ENCODE data around the gene ILRUN. TPM values are rescaled to one million over a fixed set of nuclear protein-coding genes. Genes with fewer than 3 reads are reported as not detected.

The ILRUN gene
- total and polyA plus RNA-seq, 9 of the 15 experiments (the other 6 are each of a cell fraction or from before 2014, with no cell fraction given), result 24.9 to 78.9 (median 53.4) TPM

DNA sequence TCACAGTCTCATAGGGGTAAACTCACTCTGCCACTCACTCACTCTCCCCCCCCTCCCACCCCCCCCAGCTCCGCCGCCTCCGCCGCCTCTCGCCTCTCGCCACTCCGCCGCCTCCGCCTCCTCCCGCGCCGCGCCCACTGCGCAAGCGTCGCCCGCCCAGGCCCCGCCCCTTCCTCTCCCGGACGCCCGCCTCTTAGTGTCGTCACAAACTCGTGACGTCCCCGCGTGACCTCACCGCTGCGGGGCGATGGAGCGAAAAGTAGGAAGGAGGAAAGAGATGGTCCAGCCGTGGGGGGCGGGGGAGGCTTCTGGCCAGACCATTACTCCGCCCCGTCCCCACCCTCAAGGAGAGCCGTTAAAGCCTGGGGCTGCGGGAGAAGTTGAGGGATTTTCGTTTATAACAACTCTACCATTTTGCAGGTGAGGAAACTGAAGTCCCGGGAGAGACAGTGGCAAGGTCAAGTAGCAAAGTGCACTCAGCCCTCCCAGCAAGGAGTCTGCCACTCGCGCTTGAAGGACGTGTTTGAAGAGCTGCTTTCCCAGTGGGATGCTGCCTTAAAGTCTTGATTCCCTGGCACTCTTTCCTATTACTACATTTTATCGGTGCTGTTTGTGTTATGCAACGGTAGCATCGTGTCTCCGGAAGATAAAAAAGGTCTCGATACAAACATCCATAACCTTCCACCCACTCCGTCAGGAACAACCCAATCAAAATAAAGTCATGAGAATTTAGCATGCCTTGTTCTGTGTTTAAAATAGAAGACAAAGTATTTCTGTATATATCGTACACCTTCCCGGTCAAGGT, at the start of gene ILRUN (continued):
- TF ChIP-seq, protein P1, sequence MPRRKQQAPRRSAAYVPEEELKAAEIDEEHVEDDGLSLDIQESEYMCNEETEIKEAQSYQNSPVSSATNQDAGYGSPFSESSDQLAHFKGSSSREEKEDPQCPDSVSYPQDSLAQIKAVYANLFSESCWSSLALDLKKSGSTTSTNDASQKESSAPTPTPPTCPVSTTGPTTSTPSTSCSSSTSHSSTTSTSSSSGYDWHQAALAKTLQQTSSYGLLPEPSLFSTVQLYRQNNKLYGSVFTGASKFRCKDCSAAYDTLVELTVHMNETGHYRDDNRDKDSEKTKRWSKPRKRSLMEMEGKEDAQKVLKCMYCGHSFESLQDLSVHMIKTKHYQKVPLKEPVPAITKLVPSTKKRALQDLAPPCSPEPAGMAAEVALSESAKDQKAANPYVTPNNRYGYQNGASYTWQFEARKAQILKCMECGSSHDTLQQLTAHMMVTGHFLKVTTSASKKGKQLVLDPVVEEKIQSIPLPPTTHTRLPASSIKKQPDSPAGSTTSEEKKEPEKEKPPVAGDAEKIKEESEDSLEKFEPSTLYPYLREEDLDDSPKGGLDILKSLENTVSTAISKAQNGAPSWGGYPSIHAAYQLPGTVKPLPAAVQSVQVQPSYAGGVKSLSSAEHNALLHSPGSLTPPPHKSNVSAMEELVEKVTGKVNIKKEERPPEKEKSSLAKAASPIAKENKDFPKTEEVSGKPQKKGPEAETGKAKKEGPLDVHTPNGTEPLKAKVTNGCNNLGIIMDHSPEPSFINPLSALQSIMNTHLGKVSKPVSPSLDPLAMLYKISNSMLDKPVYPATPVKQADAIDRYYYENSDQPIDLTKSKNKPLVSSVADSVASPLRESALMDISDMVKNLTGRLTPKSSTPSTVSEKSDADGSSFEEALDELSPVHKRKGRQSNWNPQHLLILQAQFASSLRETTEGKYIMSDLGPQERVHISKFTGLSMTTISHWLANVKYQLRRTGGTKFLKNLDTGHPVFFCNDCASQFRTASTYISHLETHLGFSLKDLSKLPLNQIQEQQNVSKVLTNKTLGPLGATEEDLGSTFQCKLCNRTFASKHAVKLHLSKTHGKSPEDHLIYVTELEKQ (CRISPR knock-in tag; IDR thresholded peaks at IDR 0.05), result no peak
- no peak for TF ChIP-seq SREBF1 (IDR thresholded peaks at IDR 0.05; ENCODE audit: borderline replicate concordance, low read depth, low read length)
- TF ChIP-seq MAZ (CRISPR knock-in tag; conservative IDR thresholded peaks at IDR 0.05 in 1 of 2, IDR thresholded peaks at IDR 0.05 in 1 of 2), result peak; percentile 71 to 92
- TF ChIP-seq ZNF121 (CRISPR knock-in tag; conservative IDR thresholded peaks at IDR 0.05), result no peak
- TF ChIP-seq TGIF2 (CRISPR knock-in tag; IDR thresholded peaks at IDR 0.05), result no peak
- peak; percentile 40 to 51; a peak in 2 of 4 replicates for TF ChIP-seq TRIM24 (IDR thresholded peaks at IDR 0.05)
- TF ChIP-seq, protein P2, sequence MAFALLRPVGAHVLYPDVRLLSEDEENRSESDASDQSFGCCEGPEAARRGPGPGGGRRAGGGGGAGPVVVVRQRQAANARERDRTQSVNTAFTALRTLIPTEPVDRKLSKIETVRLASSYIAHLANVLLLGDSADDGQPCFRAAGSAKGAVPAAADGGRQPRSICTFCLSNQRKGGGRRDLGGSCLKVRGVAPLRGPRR (CRISPR knock-in tag; IDR thresholded peaks at IDR 0.05), result no peak
- TF ChIP-seq PML (IDR thresholded peaks at IDR 0.05; ENCODE audit: low read length), result peak; percentile 79; the same call in 1 of the 2 replicates
- peak; percentile 98 for TF ChIP-seq TARDBP (IDR thresholded peaks at IDR 0.05)
- no peak for TF ChIP-seq ZFP30 (CRISPR knock-in tag; IDR thresholded peaks at IDR 0.05; ENCODE audit: borderline replicate concordance)
- no peak for TF ChIP-seq NFE2 (IDR thresholded peaks at IDR 0.05; ENCODE audit: low read depth)
- TF ChIP-seq, protein P3, sequence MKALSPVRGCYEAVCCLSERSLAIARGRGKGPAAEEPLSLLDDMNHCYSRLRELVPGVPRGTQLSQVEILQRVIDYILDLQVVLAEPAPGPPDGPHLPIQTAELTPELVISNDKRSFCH (CRISPR knock-in tag; IDR thresholded peaks at IDR 0.05), result no peak
- TF ChIP-seq, protein P3 (tag; IDR thresholded peaks at IDR 0.05), result peak; percentile 51; the same call in 1 of the 2 replicates
- TF ChIP-seq PHTF2 (CRISPR knock-in tag; IDR thresholded peaks at IDR 0.05), result no peak
- TF ChIP-seq NONO (IDR thresholded peaks at IDR 0.05; ENCODE audit: low read depth in 2 of 2, low read length in 1 of 2), result peak in 1 of 2 experiments; percentile 77; a peak in 1 of 4 replicates
- TF ChIP-seq, protein P4, sequence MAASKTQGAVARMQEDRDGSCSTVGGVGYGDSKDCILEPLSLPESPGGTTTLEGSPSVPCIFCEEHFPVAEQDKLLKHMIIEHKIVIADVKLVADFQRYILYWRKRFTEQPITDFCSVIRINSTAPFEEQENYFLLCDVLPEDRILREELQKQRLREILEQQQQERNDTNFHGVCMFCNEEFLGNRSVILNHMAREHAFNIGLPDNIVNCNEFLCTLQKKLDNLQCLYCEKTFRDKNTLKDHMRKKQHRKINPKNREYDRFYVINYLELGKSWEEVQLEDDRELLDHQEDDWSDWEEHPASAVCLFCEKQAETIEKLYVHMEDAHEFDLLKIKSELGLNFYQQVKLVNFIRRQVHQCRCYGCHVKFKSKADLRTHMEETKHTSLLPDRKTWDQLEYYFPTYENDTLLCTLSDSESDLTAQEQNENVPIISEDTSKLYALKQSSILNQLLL (CRISPR knock-in tag; IDR thresholded peaks at IDR 0.05; ENCODE audit: borderline replicate concordance), result no peak
- TF ChIP-seq ZNF143 (CRISPR knock-in tag; IDR thresholded peaks at IDR 0.05), result 0 out of 2 replicates have a peak, but pooled peaks have one; percentile 40
- TF ChIP-seq MTA1 (IDR thresholded peaks at IDR 0.05; ENCODE audit: borderline replicate concordance), result peak; percentile 56; the same call in 1 of the 2 replicates
- TF ChIP-seq HDAC2 (IDR thresholded peaks at IDR 0.05), result peak; percentile 78
- no peak for TF ChIP-seq MCM5 (IDR thresholded peaks at IDR 0.05; ENCODE audit: low read depth)
- 0 out of 2 replicates have a peak, but pooled peaks have one; percentile 18 for TF ChIP-seq ZNF830 (CRISPR knock-in tag; IDR thresholded peaks at IDR 0.05)
- TF ChIP-seq, protein P5, sequence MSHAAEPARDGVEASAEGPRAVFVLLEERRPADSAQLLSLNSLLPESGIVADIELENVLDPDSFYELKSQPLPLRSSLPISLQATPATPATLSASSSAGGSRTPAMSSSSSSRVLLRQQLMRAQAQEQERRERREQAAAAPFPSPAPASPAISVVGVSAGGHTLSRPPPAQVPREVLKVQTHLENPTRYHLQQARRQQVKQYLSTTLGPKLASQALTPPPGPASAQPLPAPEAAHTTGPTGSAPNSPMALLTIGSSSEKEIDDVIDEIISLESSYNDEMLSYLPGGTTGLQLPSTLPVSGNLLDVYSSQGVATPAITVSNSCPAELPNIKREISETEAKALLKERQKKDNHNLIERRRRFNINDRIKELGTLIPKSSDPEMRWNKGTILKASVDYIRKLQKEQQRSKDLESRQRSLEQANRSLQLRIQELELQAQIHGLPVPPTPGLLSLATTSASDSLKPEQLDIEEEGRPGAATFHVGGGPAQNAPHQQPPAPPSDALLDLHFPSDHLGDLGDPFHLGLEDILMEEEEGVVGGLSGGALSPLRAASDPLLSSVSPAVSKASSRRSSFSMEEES (CRISPR knock-in tag; IDR thresholded peaks at IDR 0.05), result peak; percentile 88

All from K562 (cell line).